CD14-positive monocyte (primary cell): ENCODE data around the gene PLBD2. TPM values are rescaled to one million over a fixed set of nuclear protein-coding genes. Genes with fewer than 3 reads are reported as not detected.

Experiments
- DNase-seq, 3 donors: peaks; one replicate each; pipeline ENCODE4 v3.0.0-alpha.2; 2011 to 2022
- H2AFZ ChIP-seq: 2 replicates; pipeline ENCODE4 v1.6.0; 2012; ENCODE audit warnings: mild to moderate bottlenecking, low read depth, low read length, inconsistent platforms; ENCODE audit not compliant: insufficient read depth, poor library complexity, severe bottlenecking
- H3K27ac ChIP-seq, 2 donors: 1 replicate in 1 of 2; 2 replicates in 1 of 2; pipeline ENCODE4 v1.5.1; 2012 to 2013; ENCODE audit warnings: low read length in 2 of 2, control low read depth in 1 of 2, inconsistent platforms in 1 of 2, low read depth in 1 of 2, mild to moderate bottlenecking in 1 of 2
- H3K27me3 ChIP-seq, 2 donors: one replicate each; pipeline versions ENCODE4 v1.6.0 to v1.6.1; 2011 to 2013; ENCODE audit warnings: low read length in 2 of 2; ENCODE audit not compliant: control insufficient read depth in 2 of 2, insufficient read depth in 2 of 2
- H3K36me3 ChIP-seq, 2 donors: replicated peaks in 1 of 2; 1 replicate in 1 of 2; 2 replicates in 1 of 2; pipeline versions ENCODE4 v1.5.1 to v1.6.1; 2012 to 2013; ENCODE audit warnings: low read length in 2 of 2, control low read depth in 1 of 2, inconsistent platforms in 1 of 2, mild to moderate bottlenecking in 1 of 2; ENCODE audit not compliant: insufficient read depth in 2 of 2, control insufficient read depth in 1 of 2
- H3K4me1 ChIP-seq, 2 donors: 1 replicate in 1 of 2; 2 replicates in 1 of 2; pipeline versions ENCODE4 v1.5.1 to v1.6.1; 2012 to 2013; ENCODE audit warnings: low read length in 2 of 2, control low read depth in 1 of 2, inconsistent platforms in 1 of 2, mild to moderate bottlenecking in 1 of 2, moderate library complexity in 1 of 2; ENCODE audit not compliant: insufficient read depth in 2 of 2, control insufficient read depth in 1 of 2
- H3K4me2 ChIP-seq: replicated peaks from 2 replicates; pipeline ENCODE3; 2012; ENCODE audit warnings: low read length, moderate library complexity, mild to moderate bottlenecking; ENCODE audit not compliant: poor library complexity, severe bottlenecking; ENCODE audit errors: extremely low read depth
- H3K4me3 ChIP-seq, 3 experiments: fragments of 200-600 bp in 1 of 3; sonication (generic) in 1 of 3; replicated peaks in 1 of 3; 1 replicate in 2 of 3; 2 replicates in 1 of 3; pipeline ENCODE4 v1.5.1; 2011 to 2013; ENCODE audit warnings: low read length in 3 of 3, mild to moderate bottlenecking in 3 of 3, control low read depth in 2 of 3, low read depth in 2 of 3, inconsistent platforms in 1 of 3, moderate library complexity in 1 of 3
- H3K79me2 ChIP-seq: 2 replicates; pipeline ENCODE4 v1.6.0; 2012; ENCODE audit warnings: mild to moderate bottlenecking, control low read depth, inconsistent platforms, low read length, moderate library complexity; ENCODE audit not compliant: insufficient read depth
- H3K9ac ChIP-seq: 2 replicates; pipeline ENCODE4 v1.6.0; 2017; ENCODE audit warnings: low read length, mild to moderate bottlenecking; ENCODE audit not compliant: insufficient read depth, poor library complexity, severe bottlenecking
- H3K9me3 ChIP-seq, 2 donors: replicated peaks in 1 of 2; 1 replicate in 1 of 2; 2 replicates in 1 of 2; pipeline versions ENCODE4 v1.5.1 to v1.6.1; 2012 to 2013; ENCODE audit warnings: low read length in 2 of 2, control low read depth in 1 of 2; ENCODE audit not compliant: control insufficient read depth in 1 of 2, insufficient read depth in 1 of 2
- H4K20me1 ChIP-seq: 2 replicates; pipeline ENCODE4 v1.6.0; 2012; ENCODE audit warnings: mild to moderate bottlenecking, low read length, control low read depth, moderate library complexity; ENCODE audit not compliant: insufficient read depth
- H3K27ac Mint-ChIP-seq, 7 donors: one replicate each; pipeline ENCODE4 v1.8.0; 2020; ENCODE audit warnings: mild to moderate bottlenecking in 7 of 7, mixed read lengths in 7 of 7, moderate library complexity in 6 of 7, inconsistent platforms in 2 of 7
- H3K27me3 Mint-ChIP-seq, 3 donors: one replicate each; pipeline ENCODE4 v1.8.0; 2021 to 2022; ENCODE audit warnings: low read depth in 3 of 3, mild to moderate bottlenecking in 3 of 3, mixed read lengths in 3 of 3, moderate library complexity in 3 of 3, inconsistent platforms in 1 of 3
- H3K36me3 Mint-ChIP-seq, 2 donors: one replicate each; pipeline ENCODE4 v1.8.0; 2020; ENCODE audit warnings: mixed read lengths in 2 of 2, inconsistent platforms in 1 of 2, mild to moderate bottlenecking in 1 of 2
- H3K4me1 Mint-ChIP-seq: one replicate; pipeline ENCODE4 v1.8.0; 2020; ENCODE audit warnings: mild to moderate bottlenecking, mixed read lengths
- H3K4me3 Mint-ChIP-seq, 2 donors: one replicate each; pipeline ENCODE4 v1.8.0; 2020; ENCODE audit warnings: mild to moderate bottlenecking in 2 of 2, mixed read lengths in 2 of 2, moderate library complexity in 1 of 2
- H3K9me3 Mint-ChIP-seq, 7 donors: one replicate each; pipeline ENCODE4 v1.8.0; 2020 to 2022; ENCODE audit warnings: mixed read lengths in 7 of 7, mild to moderate bottlenecking in 6 of 7, moderate library complexity in 6 of 7, inconsistent platforms in 2 of 7
- CTCF ChIP-seq: fragments of 200-600 bp; IDR thresholded peaks from one replicate; pipeline ENCODE4 v1.8.0; 2022; ENCODE audit warnings: antibody characterized with exemption, mild to moderate bottlenecking
- WGBS: methylation state at CpG from one replicate; pipeline ENCODE4 v1.1.5; 2013; ENCODE audit warnings: missing lambda C conversion rate; ENCODE audit not compliant: insufficient coverage; 5-methylcytosine and 5-hydroxymethylcytosine counted together
- intact Hi-C, 2 donors: fragments of 100-400 bp; cut with micrococcal nuclease; formaldehyde crosslinking; loops; one replicate each; pipeline versions ENCODE4 v1.15.0 to v1.15.1; 2023
- polyA plus RNA-seq, 3 donors: library from polyadenylated mRNA; depleted of rRNA in 1 of 3; unstranded in 2 of 3; stranded (reverse) in 1 of 3; fragments of 300-500 nt in 2 of 3; fragments of >200 nt in 1 of 3; fragmentation: Illumina TruSeq in 2 of 3; gene quantifications; 1 replicate in 2 of 3; 2 replicates in 1 of 3; pipeline ENCODE4 v1.2.3, GENCODE V29; 2012 to 2021

Gene PLBD2
- polyA plus RNA-seq, 3 donors, result 8.5 to 12.4 (median 8.8) TPM

GRCh38 chr12:113408756-113409298 lies 50.4 kb downstream of the PLBD2 start:
- intact Hi-C loops, result no loop called here
- peaks cover 0 to 4% (median 2%) of the 10 kb centered on the region in 3 donors for H3K27me3 Mint-ChIP-seq
- H3K9ac ChIP-seq, result no peak overlapping the region
- no peak overlapping the region for H3K4me3 ChIP-seq
- no peaks in the 10 kb centered on the region for H3K9me3 Mint-ChIP-seq
- no peaks in the 10 kb centered on the region for H3K9me3 ChIP-seq
- no peaks in the 10 kb centered on the region for H4K20me1 ChIP-seq
- no peak overlapping the region for H2AFZ ChIP-seq
- H3K79me2 ChIP-seq, result no peaks in the 10 kb centered on the region
- no peak overlapping the region for H3K4me3 Mint-ChIP-seq
- no peaks in the 10 kb centered on the region for H3K36me3 ChIP-seq
- no peak overlapping the region for H3K4me2 ChIP-seq
- H3K4me1 Mint-ChIP-seq, result peaks cover 40% of the 10 kb centered on the region
- WGBS, result 58% methylated on average over 3 of the region's 11 CpGs
- H3K36me3 Mint-ChIP-seq, result no peaks in the 10 kb centered on the region
- peak overlapping the region in 2 of 7 donors; percentile 68 to 90 for H3K27ac Mint-ChIP-seq
- peaks cover 39 to 49% of the 10 kb centered on the region in 2 donors for H3K4me1 ChIP-seq
- no peak overlapping the region for H3K27ac ChIP-seq
- H3K27me3 ChIP-seq, result no peaks in the 10 kb centered on the region
- no peak for DNase-seq
- no peak for TF ChIP-seq CTCF

GRCh38 chr12:113409462-113410124 lies 51.2 kb downstream of the PLBD2 start:
- Histone ChIP-seq H3K27me3 (no peaks in the 10 kb centered on the region), H4K20me1 (no peaks in the 10 kb centered on the region), H3K36me3 (no peaks in the 10 kb centered on the region), H3K79me2 (no peaks in the 10 kb centered on the region), H3K4me2 (no peak overlapping the region), H3K9ac (no peak overlapping the region), H3K4me3 (no peak overlapping the region), H3K27ac (no peak overlapping the region), H3K4me1 (peaks cover 32 to 42% of the 10 kb centered on the region in 2 donors), H2AFZ (no peak overlapping the region), H3K9me3 (no peaks in the 10 kb centered on the region)
- DNase-seq, result no peak
- Mint-ChIP-seq H3K36me3 (no peaks in the 10 kb centered on the region), H3K4me3 (no peak overlapping the region), H3K9me3 (no peaks in the 10 kb centered on the region), H3K27me3 (peaks cover 0 to 8% (median 2%) of the 10 kb centered on the region in 3 donors), H3K27ac (no peak overlapping the region), H3K4me1 (peaks cover 32% of the 10 kb centered on the region)
- no peak for TF ChIP-seq CTCF
- WGBS, result 100% methylated on average over 3 of the region's 9 CpGs
- intact Hi-C loops, result no loop called here
